Esophagus muscularis mucosa (tissue), 4 donors: ENCODE data around the gene CIZ1. TPM values are rescaled to one million over a fixed set of nuclear protein-coding genes. Genes with fewer than 3 reads are reported as not detected.
"Not testable (repeated sequence)": the region's sequence is repeated elsewhere in the genome, so short reads cannot be mapped to it uniquely, and the experiment has no call there.

Source experiments
- DNase-seq: peaks from one replicate; pipeline ENCODE4 v3.0.0-alpha.2; 2017; ENCODE audit errors: extremely low spot score
- H3K27ac ChIP-seq, 4 donors: fragments of 200-600 bp; sonication (generic); replicated peaks in 1 of 4; 1 replicate in 3 of 4; 2 replicates in 1 of 4; pipeline ENCODE4 v1.5.1; 2016 to 2019; ENCODE audit warnings: mild to moderate bottlenecking in 1 of 4
- H3K27me3 ChIP-seq, 4 donors: fragments of 200-600 bp; sonication (generic); one replicate each; pipeline versions ENCODE4 v1.5.1 to v1.6.0; 2016 to 2019
- H3K36me3 ChIP-seq, 4 donors: fragments of 200-600 bp; sonication (generic); one replicate each; pipeline ENCODE4 v1.5.1; 2016 to 2019
- H3K4me1 ChIP-seq, 4 donors: fragments of 200-600 bp; sonication (generic); one replicate each; pipeline ENCODE4 v1.5.1; 2016 to 2019
- H3K4me3 ChIP-seq, 4 donors: fragments of 200-600 bp; sonication (generic); 1 replicate in 2 of 4; 2 replicates in 2 of 4; pipeline ENCODE4 v1.5.1; 2016 to 2019; ENCODE audit warnings: mild to moderate bottlenecking in 4 of 4, moderate library complexity in 1 of 4
- H3K9me3 ChIP-seq, 4 donors: fragments of 200-600 bp; sonication (generic); 1 replicate in 3 of 4; 2 replicates in 1 of 4; pipeline ENCODE4 v1.5.1; 2016 to 2019
- EP300 ChIP-seq: sonication (generic); formaldehyde crosslinking; IDR thresholded peaks from one replicate; pipeline ENCODE4 v1.6.1; 2017; ENCODE audit warnings: antibody characterized with exemption
- POLR2A ChIP-seq: fragments of 450-650 bp; IDR thresholded peaks from one replicate; pipeline ENCODE4 v1.6.1; 2017; ENCODE audit warnings: antibody characterized with exemption, moderate library complexity, mild to moderate bottlenecking, low read depth
- POLR2AphosphoS5 ChIP-seq, 2 donors: sonication (generic); formaldehyde crosslinking; IDR thresholded peaks; one replicate each; pipeline ENCODE4 v1.6.1; 2017; ENCODE audit warnings: antibody characterized with exemption in 2 of 2
- WGBS: methylation state at CpG from one replicate; pipeline ENCODE4 v1.1.5; 2018; 5-methylcytosine and 5-hydroxymethylcytosine counted together
- intact Hi-C: fragments of 100-400 bp; cut with DNase I; formaldehyde crosslinking; loops from one replicate; pipeline ENCODE4 v1.15.1; 2023
- total RNA-seq, 4 donors: library from RNA; depleted of rRNA; stranded (reverse); fragments of >200 nt; gene quantifications; one replicate each; pipeline versions ENCODE4 v1.1.0 to v1.2.1, GENCODE V29; 2016
- TF ChIP-seq, protein P1 (sequence below), 3 experiments: fragments of 200-600 bp in 2 of 3; fragments of 450-650 bp in 1 of 3; sonication (generic) in 2 of 3; IDR thresholded peaks; one replicate each; pipeline ENCODE4 v1.5.1; 2017 to 2019; ENCODE audit warnings: antibody characterized with exemption in 3 of 3, mild to moderate bottlenecking in 2 of 3, moderate library complexity in 1 of 3

The CIZ1 gene
- total RNA-seq, 4 donors from 2014 or later = 57.5 to 110 (median 73.2) TPM

DNA sequence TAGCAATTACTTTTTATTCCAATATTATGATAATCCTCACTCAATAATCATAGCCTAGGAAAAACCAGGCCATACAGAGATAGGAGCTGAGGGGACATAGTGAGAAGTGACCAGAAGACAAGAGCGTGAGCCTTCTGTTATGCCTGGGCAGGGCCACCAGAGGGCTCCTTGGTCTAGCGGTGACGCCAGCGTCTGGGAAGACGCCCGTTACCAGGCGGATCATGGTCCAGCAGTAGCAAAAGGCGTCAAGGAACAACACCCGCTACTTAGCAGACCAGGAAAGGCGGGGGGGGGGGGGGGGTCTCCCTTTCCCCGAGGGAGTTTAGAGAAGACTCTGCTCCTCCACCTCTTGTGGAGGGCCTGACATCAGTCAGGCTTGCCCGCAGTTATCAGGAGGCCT, 9.9 kb downstream of the CIZ1 start:
- DNase-seq, H3K27me3 ChIP-seq, H3K4me1 ChIP-seq, H3K4me3 ChIP-seq, H3K9me3 ChIP-seq, intact Hi-C loops: not testable (repeated sequence)
- WGBS = 38% methylated on average over 10 of the region's 12 CpGs
- peaks cover 52 to 90% (median 83%) of the 10 kb centered on the region in 4 donors for H3K36me3 ChIP-seq
- H3K27ac ChIP-seq = peak overlapping the region in 1 of 4 donors; percentile 18
- TF ChIP-seq, protein P1, sequence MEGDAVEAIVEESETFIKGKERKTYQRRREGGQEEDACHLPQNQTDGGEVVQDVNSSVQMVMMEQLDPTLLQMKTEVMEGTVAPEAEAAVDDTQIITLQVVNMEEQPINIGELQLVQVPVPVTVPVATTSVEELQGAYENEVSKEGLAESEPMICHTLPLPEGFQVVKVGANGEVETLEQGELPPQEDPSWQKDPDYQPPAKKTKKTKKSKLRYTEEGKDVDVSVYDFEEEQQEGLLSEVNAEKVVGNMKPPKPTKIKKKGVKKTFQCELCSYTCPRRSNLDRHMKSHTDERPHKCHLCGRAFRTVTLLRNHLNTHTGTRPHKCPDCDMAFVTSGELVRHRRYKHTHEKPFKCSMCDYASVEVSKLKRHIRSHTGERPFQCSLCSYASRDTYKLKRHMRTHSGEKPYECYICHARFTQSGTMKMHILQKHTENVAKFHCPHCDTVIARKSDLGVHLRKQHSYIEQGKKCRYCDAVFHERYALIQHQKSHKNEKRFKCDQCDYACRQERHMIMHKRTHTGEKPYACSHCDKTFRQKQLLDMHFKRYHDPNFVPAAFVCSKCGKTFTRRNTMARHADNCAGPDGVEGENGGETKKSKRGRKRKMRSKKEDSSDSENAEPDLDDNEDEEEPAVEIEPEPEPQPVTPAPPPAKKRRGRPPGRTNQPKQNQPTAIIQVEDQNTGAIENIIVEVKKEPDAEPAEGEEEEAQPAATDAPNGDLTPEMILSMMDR (IDR thresholded peaks at IDR 0.05) = peak; percentile 36 to 58 (median 57)

DNA sequence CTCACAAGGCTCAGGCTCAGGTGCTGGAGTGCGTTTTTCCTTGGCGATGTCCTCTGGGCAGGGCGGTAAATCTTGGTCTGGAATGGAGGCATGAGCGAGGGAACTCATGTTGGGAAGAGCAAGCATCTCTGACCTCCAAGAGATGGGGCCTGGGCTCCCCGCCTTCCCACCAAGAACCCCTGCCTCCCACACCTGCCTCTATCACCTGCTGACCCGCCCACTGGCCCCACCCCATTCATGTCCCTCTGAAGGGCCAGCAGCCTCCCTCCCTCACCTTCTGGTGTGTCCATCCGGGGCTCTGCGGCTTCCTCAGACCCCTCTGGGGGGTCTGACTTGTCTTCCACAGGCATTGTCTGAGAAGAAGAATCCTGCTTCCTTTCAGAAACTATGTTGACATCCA, 10.9 kb downstream of the CIZ1 start:
- intact Hi-C loops = no loop called here
- Histone ChIP-seq H3K36me3 (peaks cover 60 to 90% (median 85%) of the 10 kb centered on the region in 4 donors), H3K27me3 (no peaks in the 10 kb centered on the region), H3K27ac (no peak overlapping the region), H3K4me1 (peaks cover 0 to 4% (median 2%) of the 10 kb centered on the region in 4 donors), H3K9me3 (no peaks in the 10 kb centered on the region), H3K4me3 (no peak overlapping the region)
- DNase-seq = no peak
- 95% methylated on average over 8 of the region's 8 CpGs for WGBS
- TF ChIP-seq POLR2A = no peak
- no peak for TF ChIP-seq POLR2AphosphoS5 (IDR thresholded peaks at IDR 0.05)

DNA sequence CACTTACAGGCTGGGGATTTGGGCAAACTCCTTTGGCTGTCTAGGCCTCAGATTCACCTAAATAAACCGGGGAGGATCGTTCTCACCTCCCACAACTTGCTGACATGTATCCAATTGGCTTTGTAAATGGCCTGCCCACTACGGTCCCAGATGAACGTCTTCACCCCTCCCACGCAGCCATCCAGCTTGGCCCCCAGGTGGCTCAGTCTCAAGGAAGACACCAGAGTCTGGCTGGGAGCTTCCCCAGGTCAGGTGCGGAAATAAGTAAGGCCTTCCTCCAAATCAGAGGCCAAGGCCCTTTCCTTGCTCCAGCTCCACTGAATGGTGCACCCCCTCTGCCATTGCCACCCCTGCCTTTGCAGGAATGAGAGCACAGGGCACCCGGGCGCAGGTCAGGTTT, 11.4 kb downstream of the CIZ1 start:
- Histone ChIP-seq H3K27me3 (no peaks in the 10 kb centered on the region), H3K27ac (no peak overlapping the region), H3K4me3 (no peak overlapping the region), H3K36me3 (peaks cover 60 to 90% (median 85%) of the 10 kb centered on the region in 4 donors), H3K9me3 (no peaks in the 10 kb centered on the region), H3K4me1 (peaks cover 0 to 4% (median 2%) of the 10 kb centered on the region in 4 donors)
- TF ChIP-seq POLR2AphosphoS5 (IDR thresholded peaks at IDR 0.05) = no peak
- no peak for TF ChIP-seq POLR2A
- no peak for TF ChIP-seq EP300
- TF ChIP-seq, protein P1 (IDR thresholded peaks at IDR 0.05) = no peak
- intact Hi-C loops = no loop called here
- no peak for DNase-seq
- WGBS = 90% methylated on average over 8 of the region's 8 CpGs

DNA sequence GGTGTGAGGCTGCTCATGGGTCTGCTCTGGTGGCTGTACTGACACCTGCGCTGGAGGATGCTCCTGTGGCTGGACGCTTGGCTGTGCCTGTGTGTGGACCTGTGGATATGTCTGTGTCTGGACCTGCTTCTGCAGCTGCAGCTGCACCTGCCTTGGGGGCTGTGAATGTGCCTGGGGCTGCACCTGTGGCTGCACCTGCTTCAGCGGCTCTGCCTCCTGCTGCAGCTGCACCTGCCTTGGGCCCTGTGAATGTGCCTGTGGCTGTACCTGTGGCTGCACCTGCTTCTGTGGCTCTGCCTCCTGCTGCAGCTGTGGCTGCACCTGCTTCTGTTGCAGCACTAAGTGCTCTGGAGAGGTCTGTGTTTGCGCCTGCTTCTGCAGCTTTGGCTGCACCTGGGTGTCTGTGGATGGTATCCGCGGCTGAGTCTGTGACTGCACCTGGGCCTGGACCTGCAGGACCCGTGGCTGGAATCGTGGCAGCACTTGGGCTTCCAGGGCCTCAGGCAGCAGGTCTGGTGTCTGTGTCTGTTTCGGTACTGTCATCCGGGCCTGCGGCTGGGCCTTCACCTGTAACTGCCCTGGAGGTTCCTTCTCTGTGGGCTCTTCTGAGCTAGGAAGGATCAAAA, 12.5 kb downstream of the CIZ1 start:
- H3K27me3 ChIP-seq = no peaks in the 10 kb centered on the region
- DNase-seq = no peak
- intact Hi-C loops = no loop called here
- peaks cover 0 to 4% (median 2%) of the 10 kb centered on the region in 4 donors for H3K4me1 ChIP-seq
- no peak overlapping the region for H3K27ac ChIP-seq
- no peak overlapping the region for H3K4me3 ChIP-seq
- peaks cover 59 to 90% (median 86%) of the 10 kb centered on the region in 4 donors for H3K36me3 ChIP-seq
- H3K9me3 ChIP-seq = no peaks in the 10 kb centered on the region
- TF ChIP-seq POLR2AphosphoS5 (IDR thresholded peaks at IDR 0.05) (no peak), EP300 (no peak), POLR2A (no peak)
- TF ChIP-seq, protein P1 (IDR thresholded peaks at IDR 0.05) = no peak
- 96% methylated on average over 4 of the region's 11 CpGs for WGBS

DNA sequence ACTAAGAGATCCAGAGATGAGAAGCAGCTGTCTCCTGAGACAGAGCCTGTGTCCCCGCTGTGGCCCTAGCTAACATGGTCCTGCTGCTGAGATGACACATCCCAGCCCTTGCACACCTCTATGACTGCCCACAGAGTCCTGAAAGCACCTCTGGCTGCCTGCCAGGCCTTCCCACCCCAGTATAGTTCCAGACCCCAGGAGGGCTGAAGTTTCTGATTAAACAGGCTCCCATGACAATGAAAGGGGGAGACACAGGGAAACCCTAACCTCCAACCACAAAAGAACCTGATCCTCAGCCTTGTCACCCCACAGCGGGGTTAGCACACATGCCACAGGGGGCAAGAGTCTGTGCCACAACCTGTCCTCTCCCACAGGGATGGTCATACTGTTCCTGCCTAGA, 15.6 kb downstream of the CIZ1 start:
- DNase-seq = no peak
- H3K9me3 ChIP-seq = no peaks in the 10 kb centered on the region
- WGBS = 100% methylated on average over 2 of the region's 2 CpGs
- intact Hi-C loops = no loop called here
- TF ChIP-seq EP300 = no peak
- no peak for TF ChIP-seq POLR2A
- no peak for TF ChIP-seq POLR2AphosphoS5 (IDR thresholded peaks at IDR 0.05)
- TF ChIP-seq, protein P1 (IDR thresholded peaks at IDR 0.05) = no peak
- H3K27me3 ChIP-seq = no peaks in the 10 kb centered on the region
- no peak overlapping the region for H3K4me3 ChIP-seq
- no peaks in the 10 kb centered on the region for H3K4me1 ChIP-seq
- H3K27ac ChIP-seq = no peak overlapping the region
- peaks cover 59 to 87% (median 78%) of the 10 kb centered on the region in 4 donors for H3K36me3 ChIP-seq
